Dendritic cell treated with granulocyte-macrophage colony-stimulating factor and Interleukin-4, amounts not matched to agents 40 ng/mL and 50 ng/mL, for 4 days (primary cell): ENCODE results near the gene OR6C4.
"Not testable (repeated sequence)": the region's sequence is repeated elsewhere in the genome, so short reads cannot be mapped to it uniquely, and the experiment has no call there.

Source experiments
- H3K27ac Mint-ChIP-seq: one replicate; pipeline ENCODE4 v1.8.0; 2022; ENCODE audit warnings: mild to moderate bottlenecking, mixed read lengths
- H3K27me3 Mint-ChIP-seq: one replicate; pipeline ENCODE4 v1.8.0; 2022; ENCODE audit warnings: mild to moderate bottlenecking, mixed read lengths
- H3K36me3 Mint-ChIP-seq: one replicate; pipeline ENCODE4 v1.8.0; 2022; ENCODE audit warnings: low read depth, mixed read lengths
- H3K4me1 Mint-ChIP-seq: one replicate; pipeline ENCODE4 v1.8.0; 2022; ENCODE audit warnings: low read depth, mixed read lengths
- H3K4me3 Mint-ChIP-seq: one replicate; pipeline ENCODE4 v1.8.0; 2022; ENCODE audit warnings: mild to moderate bottlenecking, moderate library complexity, mixed read lengths
- H3K9me3 Mint-ChIP-seq: one replicate; pipeline ENCODE4 v1.8.0; 2022; ENCODE audit warnings: mixed read lengths
- intact Hi-C: fragments of 100-400 bp; cut with micrococcal nuclease; formaldehyde crosslinking; loops from one replicate; pipeline ENCODE4 v1.15.0; 2022

OR6C4 gene

DNA sequence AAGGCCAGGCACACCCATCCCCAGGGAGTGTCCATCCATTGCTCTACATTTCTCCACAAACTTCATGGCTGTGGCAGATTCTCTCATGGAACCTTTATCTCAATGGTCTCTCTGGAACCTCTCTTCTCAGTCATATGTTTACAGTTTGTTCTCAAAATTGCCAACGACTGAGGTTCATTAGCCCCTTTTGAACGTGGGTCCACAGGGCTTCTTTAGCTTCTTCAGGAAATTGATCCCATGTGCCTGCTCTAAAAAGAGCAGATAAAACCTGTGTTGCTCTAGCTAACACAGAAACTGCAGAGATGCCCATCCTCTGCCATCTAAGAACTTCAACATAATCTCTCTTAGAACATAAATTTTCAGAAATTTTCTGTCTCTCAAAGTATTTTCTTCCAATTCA is at the start of gene OR6C4:
Gene OR6C4 (plus strand): TSS at position 301 of the 400 bp plus-strand sequence. CDS start 1,625 bp downstream, outside the sequence.
- intact Hi-C loops: no loop called here
- H3K36me3 Mint-ChIP-seq: no peaks in the 10 kb centered on the region

DNA sequence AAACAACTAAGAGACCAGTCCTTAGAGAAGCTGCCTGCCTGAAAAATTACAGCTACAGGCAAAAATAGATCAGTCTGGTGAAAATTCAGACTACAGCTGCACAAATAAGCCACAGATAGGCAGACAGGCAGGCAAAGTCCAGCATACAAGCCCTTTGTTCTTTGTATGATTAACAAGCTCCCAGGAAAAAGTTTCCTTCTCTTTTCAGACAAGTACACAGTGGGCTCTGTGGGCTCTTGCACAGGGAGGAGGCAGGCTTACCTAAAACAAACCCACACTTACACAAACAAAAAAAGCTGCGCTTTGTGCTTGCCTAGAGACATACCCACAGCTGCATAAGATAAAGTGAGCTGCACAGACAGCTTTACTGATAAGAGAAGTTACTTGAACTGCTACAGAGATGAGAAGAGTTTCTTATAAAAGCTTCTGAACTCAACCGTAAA is 49.6 kb upstream of the OR6C4 start:
- intact Hi-C loops: no loop called here
- Mint-ChIP-seq H3K4me3 (no peak overlapping the region), H3K4me1 (no peaks in the 10 kb centered on the region), H3K27ac (no peak overlapping the region), H3K36me3 (no peaks in the 10 kb centered on the region), H3K27me3 (peaks cover 5% of the 10 kb centered on the region), H3K9me3 (no peaks in the 10 kb centered on the region)

More for the DNA sequence above, at the start of gene OR6C4:
- Mint-ChIP-seq H3K4me3 (no peak within 1 kb of the TSS), H3K9me3 (no peaks in the 10 kb centered on the region), H3K4me1 (no peaks in the 10 kb centered on the region), H3K27ac (no peak within 1 kb of the TSS), H3K27me3 (peaks cover 2% of the 10 kb centered on the region)

DNA sequence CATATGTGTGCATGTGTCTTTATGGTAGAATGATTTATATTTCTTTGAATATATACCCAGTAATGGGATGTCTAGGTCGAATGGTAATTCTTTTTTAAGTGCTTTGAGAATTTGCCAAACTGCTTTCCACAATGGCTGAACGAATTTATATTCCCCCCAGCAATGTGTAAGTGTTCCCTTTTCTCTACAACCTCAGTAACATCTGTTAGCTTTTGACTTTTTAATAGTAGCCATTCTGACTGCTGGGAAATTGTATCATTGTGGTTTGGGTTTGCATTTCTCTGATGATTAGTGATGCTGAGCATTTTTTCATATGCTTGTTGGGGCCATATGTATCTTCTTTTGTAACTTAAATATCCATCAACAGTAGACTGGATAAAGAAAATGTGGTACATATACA is 47.8 kb upstream of the OR6C4 start:
- Mint-ChIP-seq H3K4me3 (no peak overlapping the region), H3K27ac (no peak overlapping the region), H3K4me1 (no peaks in the 10 kb centered on the region), H3K27me3 (peaks cover 5% of the 10 kb centered on the region), H3K9me3 (no peaks in the 10 kb centered on the region), H3K36me3 (no peaks in the 10 kb centered on the region)
- intact Hi-C loops: no loop called here

DNA sequence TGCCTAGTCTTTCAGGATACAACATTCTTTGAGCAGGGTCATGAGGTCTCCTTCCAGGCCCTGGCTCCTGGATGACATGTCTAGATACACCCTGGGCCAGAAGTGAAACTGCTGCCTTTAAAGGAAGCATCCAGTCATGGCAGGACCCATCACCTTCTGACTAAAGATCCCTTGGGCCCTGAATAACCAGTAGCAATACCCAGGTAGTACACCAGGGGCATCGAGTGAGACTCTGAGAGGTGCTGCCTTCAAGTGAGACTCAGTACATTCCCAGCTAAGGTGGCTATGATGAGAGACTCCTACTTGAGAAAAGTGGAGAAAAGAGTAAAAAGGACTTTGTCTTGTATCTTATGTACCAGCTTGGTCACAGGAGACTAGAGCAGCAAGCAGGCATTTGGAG is 33.7 kb upstream of the OR6C4 start:
- peaks cover 2% of the 10 kb centered on the region for H3K27me3 Mint-ChIP-seq
- no peak overlapping the region for H3K4me3 Mint-ChIP-seq
- intact Hi-C loops: no loop called here
- peaks cover 26% of the 10 kb centered on the region for H3K9me3 Mint-ChIP-seq
- no peaks in the 10 kb centered on the region for H3K4me1 Mint-ChIP-seq
- no peak overlapping the region for H3K27ac Mint-ChIP-seq
- H3K36me3 Mint-ChIP-seq: no peaks in the 10 kb centered on the region

DNA sequence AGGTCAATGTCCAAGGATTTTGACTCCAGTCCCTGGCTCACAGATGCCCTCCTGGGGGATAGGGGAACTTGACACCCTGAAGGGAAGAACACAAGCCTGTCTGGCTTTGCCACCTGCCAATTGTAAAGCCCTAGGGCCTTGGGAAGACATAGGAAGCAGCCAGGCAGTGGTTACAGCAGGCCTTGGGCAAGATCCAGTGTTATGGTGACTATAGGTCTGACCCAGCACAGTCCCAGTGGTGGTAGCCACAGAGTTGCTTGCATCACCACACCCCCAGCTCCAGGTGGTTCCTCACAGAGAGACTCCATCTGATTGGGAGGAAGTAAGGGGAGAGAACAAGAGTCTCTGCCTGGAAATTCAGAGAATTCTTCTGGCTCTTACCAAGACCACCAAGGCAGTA is 33.0 kb upstream of the OR6C4 start:
- Mint-ChIP-seq H3K9me3 (peaks cover 26% of the 10 kb centered on the region), H3K36me3 (no peaks in the 10 kb centered on the region), H3K4me3 (no peak overlapping the region), H3K27me3 (peaks cover 2% of the 10 kb centered on the region), H3K27ac (no peak overlapping the region), H3K4me1 (no peaks in the 10 kb centered on the region)
- intact Hi-C loops: no loop called here

DNA sequence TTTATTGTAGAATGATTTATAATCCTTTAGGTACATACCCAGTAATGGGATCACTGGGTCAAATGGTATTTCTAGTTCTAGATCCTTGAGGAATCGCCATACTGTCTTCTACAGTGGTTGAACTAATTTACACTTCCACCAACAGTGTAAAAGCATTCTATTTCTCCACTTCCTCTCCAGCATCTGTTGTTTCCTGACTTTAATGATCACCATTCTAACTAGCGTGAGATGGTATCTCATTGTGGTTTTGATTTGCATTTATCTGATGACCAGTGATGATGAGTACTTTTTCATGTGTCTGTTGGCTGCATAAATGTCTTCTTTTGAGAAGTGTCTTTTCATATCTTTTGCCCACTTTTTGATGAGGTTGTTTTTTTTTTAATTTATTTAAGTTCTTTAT is 1.2 kb upstream of the OR6C4 start:
- H3K36me3 Mint-ChIP-seq, H3K4me1 Mint-ChIP-seq, H3K9me3 Mint-ChIP-seq, H3K27ac Mint-ChIP-seq, H3K4me3 Mint-ChIP-seq, H3K27me3 Mint-ChIP-seq, intact Hi-C loops: not testable (repeated sequence)

DNA sequence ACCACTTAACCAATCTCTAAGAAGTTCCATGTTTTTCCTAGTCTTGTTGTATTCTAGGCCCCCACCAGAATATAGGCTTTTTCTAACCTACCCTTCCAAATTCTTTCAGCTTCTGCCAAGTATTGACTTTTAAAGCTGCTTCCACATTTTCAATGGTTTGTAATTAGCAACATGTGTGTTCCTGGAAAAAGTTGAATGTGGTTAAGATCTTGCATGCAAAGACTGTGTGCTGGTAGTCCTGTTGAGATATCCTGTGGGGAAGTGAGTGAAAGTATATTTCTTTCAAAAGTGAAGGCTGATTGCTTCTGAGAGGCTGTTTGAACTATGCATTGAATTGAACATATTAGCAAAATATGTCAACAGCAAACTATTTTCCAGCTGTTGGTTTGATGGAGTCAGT is 646 bp upstream of the OR6C4 start:
- H3K36me3 Mint-ChIP-seq: no peaks in the 10 kb centered on the region
- intact Hi-C loops: no loop called here
- no peaks in the 10 kb centered on the region for H3K9me3 Mint-ChIP-seq
- no peaks in the 10 kb centered on the region for H3K4me1 Mint-ChIP-seq
- no peak overlapping the region for H3K4me3 Mint-ChIP-seq
- no peak overlapping the region for H3K27ac Mint-ChIP-seq
- peaks cover 2% of the 10 kb centered on the region for H3K27me3 Mint-ChIP-seq

DNA sequence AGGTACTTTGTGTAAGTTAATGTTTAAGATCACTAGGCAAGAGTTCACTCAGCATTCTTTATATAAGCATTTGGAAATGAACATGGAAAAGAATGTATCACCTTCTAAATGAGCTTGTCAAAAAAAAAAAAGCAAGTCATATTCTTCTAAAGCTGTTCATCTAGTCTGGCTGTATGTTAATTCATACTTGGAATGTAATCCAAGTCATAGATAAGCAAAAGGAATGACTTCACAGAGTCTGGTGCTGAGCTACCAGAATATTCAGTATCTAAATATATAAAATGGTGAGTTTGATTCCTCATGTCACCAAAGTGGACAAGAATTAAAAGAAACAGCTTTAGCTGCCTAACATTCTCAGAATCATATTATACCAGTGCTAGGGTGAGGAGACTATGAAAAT is 4.9 kb downstream of the OR6C4 start:
- intact Hi-C loops: no loop called here
- no peaks in the 10 kb centered on the region for H3K36me3 Mint-ChIP-seq
- H3K9me3 Mint-ChIP-seq: peaks cover 30% of the 10 kb centered on the region
- no peak overlapping the region for H3K27ac Mint-ChIP-seq
- no peaks in the 10 kb centered on the region for H3K27me3 Mint-ChIP-seq
- no peaks in the 10 kb centered on the region for H3K4me1 Mint-ChIP-seq
- no peak overlapping the region for H3K4me3 Mint-ChIP-seq

DNA sequence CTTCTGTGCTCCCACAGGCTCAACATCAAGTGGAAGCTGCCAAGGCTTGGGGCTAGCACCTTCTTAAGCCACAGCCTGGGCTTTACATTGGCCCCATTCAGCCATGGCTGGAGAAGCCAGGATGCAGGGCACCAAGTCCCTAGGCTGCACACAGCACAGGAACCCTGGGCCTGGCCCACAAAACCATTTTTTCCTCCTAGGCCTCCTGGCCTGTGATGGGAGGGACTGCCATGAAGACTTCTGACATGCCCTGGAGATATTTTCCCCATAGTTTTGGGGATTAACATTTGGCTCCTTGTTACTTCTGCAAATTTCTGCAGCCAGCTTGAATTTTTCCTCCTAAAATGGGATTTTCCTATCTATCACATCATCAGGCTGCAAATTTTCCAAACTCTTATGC is 20.7 kb downstream of the OR6C4 start:
- H3K36me3 Mint-ChIP-seq, H3K27me3 Mint-ChIP-seq, H3K4me1 Mint-ChIP-seq, H3K27ac Mint-ChIP-seq, H3K4me3 Mint-ChIP-seq, intact Hi-C loops: not testable (repeated sequence)
- H3K9me3 Mint-ChIP-seq: peaks cover 38% of the 10 kb centered on the region

DNA sequence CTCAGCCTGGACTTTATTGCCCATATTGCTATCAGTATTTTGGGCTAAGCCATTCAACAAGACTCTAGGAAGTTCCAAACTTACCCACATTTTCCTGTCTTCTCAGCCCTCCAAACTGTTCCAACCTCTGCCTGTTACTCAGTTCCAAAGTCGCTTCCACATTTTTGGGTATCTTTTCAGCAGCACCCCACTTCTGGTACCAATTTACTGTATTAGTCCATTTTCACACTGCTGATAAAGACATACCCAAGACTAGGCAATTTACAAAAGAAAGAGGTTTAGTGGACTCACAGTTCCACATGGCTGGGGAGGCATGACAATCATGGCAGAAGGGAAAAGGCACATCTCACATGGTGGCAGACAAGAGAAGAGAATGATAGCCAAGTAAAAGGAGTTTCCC is 21.3 kb downstream of the OR6C4 start:
- H3K27me3 Mint-ChIP-seq, H3K36me3 Mint-ChIP-seq, intact Hi-C loops, H3K4me3 Mint-ChIP-seq, H3K27ac Mint-ChIP-seq, H3K4me1 Mint-ChIP-seq: not testable (repeated sequence)
- H3K9me3 Mint-ChIP-seq: peaks cover 38% of the 10 kb centered on the region

DNA sequence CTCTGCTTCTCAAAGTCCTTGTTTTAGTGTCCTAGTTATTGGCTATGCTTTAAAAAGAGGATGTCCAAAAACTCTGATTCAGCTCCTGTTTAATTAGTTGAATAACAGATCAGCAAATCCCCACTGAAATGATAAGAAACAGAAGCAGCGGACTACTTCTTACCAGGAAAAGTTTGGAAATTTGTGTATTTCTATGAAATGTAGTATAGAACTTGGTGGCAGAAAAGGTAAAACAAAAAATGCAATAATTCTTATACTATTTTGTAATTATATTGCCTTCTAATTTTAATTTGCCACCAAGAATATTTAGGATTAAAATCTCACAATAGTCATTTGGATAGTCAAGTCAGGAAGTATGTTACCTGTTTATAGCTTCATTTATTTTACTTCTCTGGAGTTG is 22.8 kb downstream of the OR6C4 start, which contains the start of gene OR2AP1:
Gene OR2AP1 (plus strand): TSS at position 301 of the 400 bp plus-strand sequence. CDS start 1,947 bp downstream, outside the sequence.
- H3K27ac Mint-ChIP-seq: no peak within 1 kb of the TSS

DNA sequence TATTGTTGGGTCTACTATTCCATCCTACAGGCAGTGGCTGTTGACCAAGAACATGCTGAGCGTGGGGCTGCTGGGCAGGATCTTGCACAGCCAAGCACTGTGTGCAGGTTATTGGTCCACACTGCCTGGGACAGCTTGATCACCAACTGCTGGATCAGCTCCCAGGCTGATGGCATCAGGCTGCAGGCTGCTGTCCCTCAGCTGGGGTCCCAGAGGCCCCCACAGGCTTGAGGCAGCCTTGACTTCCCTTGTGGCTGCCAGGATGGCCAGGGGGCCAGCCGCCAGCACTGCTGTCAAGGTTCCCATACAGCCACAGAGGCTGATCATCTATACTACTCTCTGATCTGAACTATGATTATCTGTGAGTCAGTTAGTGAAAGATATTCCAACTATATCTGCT is 32.7 kb downstream of the OR6C4 start:
- no peak overlapping the region for H3K4me3 Mint-ChIP-seq
- peaks cover 4% of the 10 kb centered on the region for H3K27me3 Mint-ChIP-seq
- intact Hi-C loops: no loop called here

More for the DNA sequence above, 22.8 kb downstream of the OR6C4 start, which contains the start of gene OR2AP1:
- H3K4me1 Mint-ChIP-seq: no peaks in the 10 kb centered on the region
- H3K27me3 Mint-ChIP-seq: no peaks in the 10 kb centered on the region
- H3K36me3 Mint-ChIP-seq: no peaks in the 10 kb centered on the region
- H3K9me3 Mint-ChIP-seq: peaks cover 38% of the 10 kb centered on the region
- no peak within 1 kb of the TSS for H3K4me3 Mint-ChIP-seq
- intact Hi-C loops: no loop called here

DNA sequence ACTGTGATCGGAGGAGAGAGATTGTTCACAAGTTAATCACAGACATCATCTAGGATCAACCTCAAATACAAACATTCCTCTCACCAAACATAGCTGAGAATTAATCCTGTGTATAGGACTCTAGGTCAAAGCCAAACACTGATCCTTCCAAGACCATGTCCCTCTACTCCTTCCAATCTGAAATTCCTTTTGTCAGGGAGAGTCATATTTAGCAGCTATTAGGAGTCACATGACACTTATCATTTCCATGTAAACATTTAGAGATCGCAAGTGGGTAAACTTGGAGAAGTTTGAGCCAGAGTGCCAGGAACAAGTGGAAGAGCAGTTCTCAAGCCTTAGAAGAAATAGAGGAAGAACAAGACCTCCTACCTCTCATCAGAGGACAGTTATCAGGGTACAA is 36.4 kb downstream of the OR6C4 start:
- intact Hi-C loops: no loop called here
- Mint-ChIP-seq H3K27ac (no peak overlapping the region), H3K4me3 (no peak overlapping the region), H3K27me3 (peaks cover 3% of the 10 kb centered on the region), H3K36me3 (no peaks in the 10 kb centered on the region), H3K4me1 (no peaks in the 10 kb centered on the region), H3K9me3 (no peaks in the 10 kb centered on the region)

More for the DNA sequence above, 32.7 kb downstream of the OR6C4 start:
- Mint-ChIP-seq H3K9me3 (peaks cover 17% of the 10 kb centered on the region), H3K36me3 (no peaks in the 10 kb centered on the region), H3K27ac (no peak overlapping the region), H3K4me1 (no peaks in the 10 kb centered on the region)

DNA sequence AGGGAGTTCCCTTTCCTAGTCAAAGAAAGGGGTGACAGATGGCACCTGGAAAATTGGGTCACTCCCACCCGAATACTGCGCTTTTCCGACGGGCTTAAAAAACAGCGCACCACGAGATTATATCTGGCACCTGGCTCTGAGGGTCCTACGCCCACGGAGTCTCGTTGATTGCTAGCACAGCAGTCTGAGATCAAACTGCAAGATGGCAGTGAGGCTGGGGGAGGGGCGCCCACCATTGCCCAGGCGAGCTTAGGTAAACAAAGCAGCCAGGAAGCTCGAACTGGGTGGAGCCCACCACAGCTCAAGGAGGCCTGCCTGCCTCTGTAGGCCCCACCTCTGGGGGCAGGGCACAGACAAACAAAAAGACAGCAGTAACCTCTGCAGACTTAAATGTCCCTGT is 40.8 kb downstream of the OR6C4 start:
- intact Hi-C loops, H3K4me1 Mint-ChIP-seq, H3K4me3 Mint-ChIP-seq, H3K36me3 Mint-ChIP-seq, H3K27ac Mint-ChIP-seq, H3K27me3 Mint-ChIP-seq: not testable (repeated sequence)
- peaks cover 27% of the 10 kb centered on the region for H3K9me3 Mint-ChIP-seq
